Coronary artery (tissue), 2 donors: ENCODE data around the gene BBLN.

Source experiments
- DNase-seq: peaks from one replicate; pipeline ENCODE4 v3.0.0-alpha.2; 2017; ENCODE audit warnings: low spot score
- H3K27ac ChIP-seq, 2 donors: fragments of 200-600 bp; sonication (generic); one replicate each; pipeline ENCODE4 v1.5.1; 2016 to 2019
- H3K4me3 ChIP-seq: fragments of 200-600 bp; sonication (generic); 2 replicates; pipeline ENCODE4 v1.5.1; 2016; ENCODE audit warnings: mild to moderate bottlenecking, moderate library complexity
- CTCF ChIP-seq: fragments of 200-600 bp; sonication (generic); IDR thresholded peaks from one replicate; pipeline ENCODE4 v1.5.1; 2019; ENCODE audit warnings: antibody characterized with exemption

BBLN gene

GRCh38 chr9:128190013-128190412, 29.9 kb downstream of the BBLN start:
- DNase-seq = no peak
- TF ChIP-seq CTCF = no peak
- Histone ChIP-seq H3K27ac (no peak overlapping the region), H3K4me3 (peak overlapping the region; percentile 85)

GRCh38 chr9:128190516-128191405, 30.7 kb downstream of the BBLN start:
- peak; percentile 72 for DNase-seq
- no peak for TF ChIP-seq CTCF
- Histone ChIP-seq H3K4me3 (peak overlapping the region; percentile 85), H3K27ac (peak overlapping the region; percentile 77 to 91)

- Histone ChIP-seq H3K4me3 (peak within 1 kb of the TSS; percentile 85), H3K27ac (peak within 1 kb of the TSS; percentile 77 to 91)
- peak; percentile 83 for DNase-seq
- TF ChIP-seq CTCF = peak; percentile 84
Observed at GRCh38 chr9:128191406-128192046, 31.5 kb downstream of the BBLN start, which contains the start of gene CIZ1. Gene CIZ1 (minus strand): TSS chr9:128191572. CDS start chr9:128190857, 715 bp downstream.

- DNase-seq = peak; percentile 85
- no peak for TF ChIP-seq CTCF
- Histone ChIP-seq H3K27ac (peak overlapping the region; percentile 74 to 77), H3K4me3 (peak overlapping the region; percentile 65)
Observed at GRCh38 chr9:128192601-128193371, 32.7 kb downstream of the BBLN start.

GRCh38 chr9:128193469-128194096, 33.5 kb downstream of the BBLN start:
- DNase-seq = no peak
- Histone ChIP-seq H3K4me3 (no peak overlapping the region), H3K27ac (peak overlapping the region; percentile 74 to 77)
- no peak for TF ChIP-seq CTCF

GRCh38 chr9:128201441-128202369, 41.6 kb downstream of the BBLN start:
- TF ChIP-seq CTCF = no peak
- Histone ChIP-seq H3K27ac (no peak overlapping the region), H3K4me3 (no peak overlapping the region)
- no peak for DNase-seq
